HG03457 (cell line): ENCODE data around the gene HGD.
"Not testable (repeated sequence)": the region's sequence is repeated elsewhere in the genome, so short reads cannot be mapped to it uniquely, and the experiment has no call there.

ENCODE experiments used
- ATAC-seq: cut with Tn5 transposase; IDR thresholded peaks from one replicate; pipeline ENCODE4 v1.9.1; 2021; ENCODE audit warnings: moderate number of reproducible peaks; ENCODE audit not compliant: unreplicated experiment

HGD gene

GRCh38 chr3:120680193-120680894 lies 1.7 kb downstream of the HGD start:
- ATAC-seq: no peak

DNA sequence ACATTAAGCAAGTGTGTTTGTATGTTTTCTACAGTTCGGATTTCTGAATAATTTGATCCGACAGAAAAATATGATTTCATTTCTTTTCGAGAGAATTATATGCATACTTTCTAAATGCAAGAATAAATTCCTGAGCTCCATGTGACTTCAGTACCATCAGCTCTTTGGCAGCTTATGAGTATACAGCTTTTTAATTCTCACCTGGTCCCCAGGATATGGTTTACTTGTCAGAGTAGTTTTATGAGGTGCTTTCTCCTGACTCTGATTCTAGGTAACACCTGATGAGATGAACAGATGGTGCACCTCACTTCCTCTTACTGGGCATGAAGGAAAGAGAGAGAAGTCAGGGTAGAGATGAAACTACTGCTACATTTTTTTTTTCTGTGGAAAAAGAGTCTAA lies 3.1 kb downstream of the HGD start:
- no peak for ATAC-seq

GRCh38 chr3:120678331-120678947 lies 3.6 kb downstream of the HGD start:
- ATAC-seq: peak; percentile 96

DNA sequence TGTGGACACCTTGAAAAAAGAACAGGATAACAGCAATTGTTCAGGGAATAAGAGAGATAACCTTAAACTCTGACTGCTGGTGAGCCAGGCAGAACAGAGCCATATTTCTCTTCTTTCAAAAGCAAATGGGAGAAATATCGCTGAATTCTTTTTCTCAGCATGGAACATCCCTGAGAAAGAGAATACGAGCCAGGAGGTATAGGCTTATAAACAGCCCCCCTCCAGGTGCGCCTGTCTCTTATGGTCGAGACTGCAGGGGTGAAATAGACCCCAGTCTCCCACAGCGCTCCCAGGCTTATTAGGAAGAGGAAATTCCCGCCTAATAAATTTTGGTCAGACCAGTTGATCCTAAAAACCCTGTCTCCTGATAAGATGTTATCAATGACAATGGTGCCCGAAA lies 4.8 kb downstream of the HGD start:
- ATAC-seq: not testable (repeated sequence)

- ATAC-seq: no peak
These were observed 8.9 kb downstream of the HGD start for GRCh38 chr3:120673116-120673515.

DNA sequence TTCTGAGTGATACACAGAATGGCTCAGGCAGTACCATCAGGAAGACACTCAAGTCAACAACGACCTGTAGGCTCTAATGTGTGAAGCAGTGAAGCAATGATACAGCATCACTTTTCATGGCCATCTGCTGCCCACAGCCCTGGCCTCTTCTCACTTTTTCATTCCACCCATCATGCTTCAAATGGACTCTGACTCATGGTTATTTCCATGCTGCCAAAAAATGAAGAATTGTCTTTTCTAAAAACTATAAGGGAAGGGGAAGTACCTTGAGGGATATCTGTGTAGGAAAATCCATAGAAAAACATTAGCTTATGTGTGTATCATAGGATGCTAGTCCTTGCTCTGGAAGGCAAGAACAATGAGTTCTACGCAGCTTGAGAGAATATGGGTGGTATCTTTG lies 11.5 kb downstream of the HGD start:
- ATAC-seq: no peak

- no peak for ATAC-seq
These were observed 17.1 kb downstream of the HGD start for GRCh38 chr3:120664926-120665325.

DNA sequence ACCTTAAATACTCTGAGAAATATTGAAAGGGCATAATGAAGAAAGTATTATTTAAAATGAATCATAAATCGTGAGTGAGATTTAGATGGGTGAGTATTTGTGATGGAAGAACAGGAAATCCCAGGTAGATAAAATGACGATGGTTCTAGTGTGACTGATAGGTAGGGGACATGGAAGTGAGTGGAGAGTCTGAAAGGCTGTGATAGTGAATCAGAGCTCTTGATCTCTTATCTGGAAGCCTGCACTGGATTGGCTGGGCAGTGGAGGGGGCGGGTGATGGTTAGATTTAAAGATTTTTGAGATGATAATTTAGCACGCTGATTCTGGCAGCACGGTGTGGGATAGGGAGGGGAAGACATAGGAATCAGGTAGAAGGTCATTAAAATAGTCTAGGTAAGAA lies 20.1 kb downstream of the HGD start:
- ATAC-seq: no peak

DNA sequence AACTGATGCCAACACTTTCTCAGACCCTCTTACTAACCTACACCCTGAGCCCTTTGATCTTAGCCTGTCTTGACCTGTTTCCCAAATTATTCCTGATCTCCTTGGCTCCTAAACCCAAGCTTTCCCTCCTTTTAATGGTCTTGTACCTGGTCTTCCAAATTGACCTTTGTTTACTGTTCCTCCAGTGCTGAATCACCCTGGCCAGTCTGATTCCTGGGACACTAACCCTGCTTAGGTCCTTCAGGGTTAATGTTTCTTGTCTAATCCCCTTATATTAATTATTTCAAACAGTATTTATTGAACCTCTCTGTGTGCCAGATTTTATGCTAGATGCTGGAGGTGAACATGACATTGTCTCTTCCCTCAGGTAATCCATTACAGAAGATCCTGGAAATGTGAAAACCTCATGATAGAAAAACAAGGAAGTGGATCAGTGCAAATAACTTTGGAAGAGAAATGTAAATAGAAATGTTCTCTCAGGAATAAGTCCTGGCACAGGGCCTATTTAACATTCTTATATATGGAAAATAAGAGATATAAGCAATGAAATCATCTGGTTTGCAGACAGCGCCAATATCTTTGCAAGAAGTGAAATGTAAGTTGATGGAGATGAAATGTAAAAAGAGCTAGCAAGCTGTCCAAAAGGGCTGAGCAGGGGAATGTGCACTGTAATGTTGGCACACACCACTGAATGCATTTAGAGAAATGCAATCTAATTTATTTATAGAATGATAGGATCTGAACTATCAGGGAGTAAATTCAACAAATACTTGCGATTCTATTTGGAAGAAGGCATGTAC lies 20.7 kb downstream of the HGD start:
- ATAC-seq: no peak

DNA sequence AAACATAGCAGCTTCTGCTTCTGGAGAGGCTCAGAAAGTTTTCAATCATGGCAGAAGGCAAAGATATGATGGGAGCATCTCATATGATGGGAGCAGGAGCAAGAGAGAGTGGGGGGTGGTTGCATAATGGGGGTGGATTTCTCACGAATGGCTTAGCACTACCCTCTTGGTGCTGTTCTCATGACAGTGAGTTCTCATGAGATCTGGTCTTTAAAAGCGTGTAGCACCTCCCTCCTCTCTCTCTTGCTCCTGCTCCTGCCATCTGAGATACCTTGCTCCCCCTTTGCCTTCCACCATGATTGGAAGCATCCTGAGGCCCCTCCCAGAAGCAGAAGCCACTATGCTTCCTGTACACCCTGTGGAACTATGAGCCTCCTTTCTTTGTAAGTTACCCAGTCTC lies 22.2 kb downstream of the HGD start:
- ATAC-seq: no peak

DNA sequence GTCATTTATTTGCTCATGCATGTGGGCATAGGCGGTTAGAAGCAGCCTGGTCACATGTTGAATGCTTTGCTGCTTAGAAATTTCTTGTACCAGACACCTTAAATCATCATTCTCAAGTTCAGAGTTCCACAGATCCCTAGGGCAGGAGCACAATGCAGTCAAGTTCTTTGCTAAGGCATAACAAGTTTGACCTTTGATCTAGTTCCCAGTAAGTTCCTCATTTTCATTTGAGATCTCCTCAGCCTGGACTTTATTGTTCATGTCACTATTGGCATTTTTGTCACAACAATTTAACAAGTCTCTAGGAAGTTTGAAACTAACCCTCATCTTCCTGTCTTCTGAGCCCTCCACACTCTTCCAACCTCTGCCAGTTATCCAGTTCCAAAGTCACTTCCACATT lies 22.8 kb downstream of the HGD start:
- ATAC-seq: no peak

DNA sequence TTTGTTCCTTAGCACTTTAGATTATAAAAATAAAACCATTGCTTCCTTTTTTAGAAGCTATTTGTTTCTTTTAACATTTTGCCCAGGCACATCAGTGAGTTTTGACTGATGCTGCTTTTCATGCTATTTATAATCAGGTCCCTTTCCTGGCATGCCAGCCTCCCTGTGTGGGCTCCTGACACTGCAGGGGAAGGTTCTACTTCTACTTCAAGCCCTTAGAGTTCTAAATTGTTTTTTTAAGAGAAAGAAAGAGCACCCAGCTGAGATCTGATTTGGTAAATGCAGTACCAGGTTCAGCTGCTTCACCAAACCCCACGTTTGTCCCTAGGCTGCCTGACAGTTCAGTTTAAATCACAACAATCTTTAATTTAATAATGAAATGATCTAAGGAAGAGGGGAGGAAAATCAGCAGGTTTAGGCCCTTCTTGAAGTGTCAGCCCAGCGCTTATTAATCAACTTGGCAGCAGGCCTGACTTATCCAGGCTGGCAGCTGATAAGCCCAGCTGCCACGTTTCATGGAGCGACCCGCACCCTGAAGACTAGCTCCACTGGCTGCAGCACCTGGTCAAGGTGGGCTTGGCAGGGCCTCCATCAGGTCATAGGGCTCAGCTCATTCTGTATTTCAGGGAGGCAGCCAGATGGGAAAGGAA lies 29.0 kb downstream of the HGD start:
- ATAC-seq: no peak

GRCh38 chr3:120652281-120652680 lies 29.8 kb downstream of the HGD start:
- ATAC-seq: no peak

DNA sequence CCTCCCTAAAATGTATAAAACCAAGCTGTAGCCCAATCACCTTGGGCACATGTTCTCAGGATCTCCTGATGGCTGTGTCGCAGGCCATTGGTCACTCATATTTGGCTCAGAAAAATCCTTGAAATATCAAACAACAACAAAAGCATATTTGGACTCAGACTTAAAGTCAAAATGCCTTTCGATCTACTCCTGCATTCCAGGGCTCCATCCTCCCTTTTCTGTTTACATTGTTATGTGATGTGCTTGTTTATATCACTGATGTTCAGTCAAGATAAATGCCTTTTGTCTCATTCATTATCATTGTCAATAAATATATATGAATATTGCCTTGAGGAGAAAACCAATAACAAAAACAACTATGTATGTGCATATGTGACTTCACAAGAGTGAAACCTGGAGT lies 31.7 kb downstream of the HGD start:
- ATAC-seq: no peak

DNA sequence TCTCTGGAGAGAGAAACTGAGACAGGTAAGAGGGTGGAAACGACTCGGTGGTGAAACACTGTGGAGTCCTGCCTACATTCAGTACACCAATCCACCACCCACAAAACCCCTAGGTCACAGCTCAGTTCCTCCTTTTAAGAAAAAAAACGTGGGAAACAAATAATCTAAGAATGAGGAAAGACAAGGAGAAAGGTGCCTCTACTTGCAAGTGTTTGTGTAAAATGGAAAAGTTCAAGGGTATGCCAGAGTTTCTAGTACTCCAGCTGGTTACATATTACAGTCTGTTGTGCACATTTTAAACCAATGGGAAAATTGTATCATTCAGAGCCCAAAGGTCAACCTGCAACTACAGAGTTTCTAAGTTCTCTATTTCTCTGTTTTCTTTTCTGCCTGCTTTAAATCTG lies 32.2 kb downstream of the HGD start:
- ATAC-seq: no peak

DNA sequence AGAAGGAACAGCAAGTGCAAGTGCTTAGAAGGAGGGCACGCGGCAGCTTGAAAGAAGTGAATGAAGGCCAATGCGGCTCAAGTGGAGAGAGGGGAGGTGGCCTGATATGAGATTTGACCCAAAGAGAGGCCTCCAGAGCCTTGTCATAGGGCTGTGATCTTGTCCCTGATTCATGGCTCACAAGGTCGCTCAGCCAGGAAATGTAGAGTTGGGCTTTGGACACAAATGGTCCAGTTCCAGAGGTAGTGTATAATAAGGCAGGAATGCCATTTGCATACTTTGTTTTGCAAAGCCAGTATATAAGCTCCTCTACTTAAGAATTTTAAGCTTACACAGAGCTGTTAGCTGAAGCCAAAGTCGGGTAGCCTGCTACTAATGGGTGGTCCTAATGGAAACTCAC lies 33.7 kb downstream of the HGD start:
- no peak for ATAC-seq

DNA sequence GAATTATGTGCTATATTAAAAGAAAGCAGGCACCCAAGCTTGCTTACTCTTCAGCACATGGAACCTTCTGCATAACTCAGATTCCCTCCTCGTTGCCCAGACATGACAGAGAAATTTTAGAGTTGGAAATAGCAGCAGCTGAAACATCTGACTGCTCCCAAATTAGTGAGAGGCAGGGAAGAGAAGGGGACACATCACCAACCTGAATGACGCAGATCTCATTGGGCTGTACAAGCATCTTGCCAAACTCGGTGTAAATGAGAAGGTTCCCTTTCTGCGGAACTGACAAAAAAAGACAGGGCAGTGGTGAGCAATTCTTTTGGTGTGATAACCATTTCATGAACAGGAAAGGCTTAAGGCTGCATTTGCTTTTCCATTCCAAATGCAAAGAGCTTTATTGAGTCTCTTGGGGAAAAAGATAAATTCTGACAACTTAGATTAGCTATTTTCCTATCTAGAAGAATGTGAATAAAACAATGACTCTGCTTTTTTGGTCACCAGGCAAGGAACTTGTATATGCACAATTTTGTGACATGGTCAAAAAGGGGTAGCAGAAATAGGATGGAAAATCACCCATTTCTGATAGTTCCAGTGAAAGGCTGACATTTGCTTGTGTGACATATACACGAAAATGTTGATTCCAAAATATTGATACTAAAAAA lies 35.1 kb downstream of the HGD start:
- no peak for ATAC-seq

- ATAC-seq: no peak
These were observed 36.8 kb downstream of the HGD start for GRCh38 chr3:120645083-120645845.

- ATAC-seq: no peak
These were observed 39.6 kb downstream of the HGD start for GRCh38 chr3:120642368-120642948.

DNA sequence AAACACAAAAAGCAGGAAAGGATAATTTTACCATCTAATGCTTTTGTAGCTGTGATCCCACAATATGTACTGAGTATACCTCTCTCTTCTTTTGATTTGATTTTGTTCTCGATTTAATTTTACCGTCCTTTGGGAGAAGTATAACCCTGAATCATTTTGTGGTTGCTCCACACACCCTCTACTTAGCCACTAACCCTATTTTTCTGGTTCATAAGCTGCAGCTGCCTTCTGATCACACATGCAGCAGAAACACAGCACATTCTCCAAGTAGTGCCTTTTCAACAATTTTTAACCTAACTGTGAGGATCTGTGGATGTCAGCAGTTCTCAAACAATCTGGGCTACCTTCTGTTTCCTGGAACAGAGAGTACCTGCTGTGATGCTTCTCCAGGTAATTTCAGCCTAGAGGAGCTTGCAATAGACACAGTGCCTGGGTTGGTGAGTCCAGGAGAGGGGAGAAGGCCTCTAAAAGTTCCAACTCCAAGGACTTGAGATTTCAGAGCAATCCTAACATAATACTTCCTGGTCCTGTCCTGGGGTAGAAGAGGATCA lies 40.3 kb downstream of the HGD start:
- ATAC-seq: no peak
